GM12891 (cell line): ENCODE results near the gene MPO.

Experiments used
- DNase-seq: peaks from one replicate; pipeline ENCODE4 v3.0.0; 2011; ENCODE audit warnings: low spot score; ENCODE audit not compliant: insufficient read length
- FAIRE-seq: peaks from 2 replicates; lab custom pipeline; 2011; peaks lifted over from hg19 to GRCh38; lab: Jason Lieb, UNC
- PAX5 ChIP-seq: IDR thresholded peaks from 2 replicates; pipeline ENCODE4 v1.6.1; 2011; ENCODE audit warnings: low read length, moderate library complexity, mild to moderate bottlenecking; ENCODE audit not compliant: insufficient read depth, severe bottlenecking
- POLR2A ChIP-seq: IDR thresholded peaks from 2 replicates; pipeline ENCODE4 v1.6.1; 2011; ENCODE audit warnings: low read depth, low read length, control low read depth
- POLR2AphosphoS5 ChIP-seq: IDR thresholded peaks from 2 replicates; pipeline ENCODE4 v1.6.1; 2011; ENCODE audit warnings: low read depth, low read length, control low read depth
- POU2F2 ChIP-seq: IDR thresholded peaks from 2 replicates; pipeline ENCODE4 v1.6.1; 2011; ENCODE audit warnings: low read depth, mild to moderate bottlenecking, control low read depth, low read length, moderate library complexity
- SPI1 ChIP-seq: IDR thresholded peaks from 2 replicates; pipeline ENCODE4 v1.6.1; 2011; ENCODE audit warnings: low read depth, low read length, control low read depth
- TAF1 ChIP-seq: IDR thresholded peaks from 2 replicates; pipeline ENCODE4 v1.6.1; 2011; ENCODE audit warnings: low read depth, low read length, control low read depth

MPO gene

DNA sequence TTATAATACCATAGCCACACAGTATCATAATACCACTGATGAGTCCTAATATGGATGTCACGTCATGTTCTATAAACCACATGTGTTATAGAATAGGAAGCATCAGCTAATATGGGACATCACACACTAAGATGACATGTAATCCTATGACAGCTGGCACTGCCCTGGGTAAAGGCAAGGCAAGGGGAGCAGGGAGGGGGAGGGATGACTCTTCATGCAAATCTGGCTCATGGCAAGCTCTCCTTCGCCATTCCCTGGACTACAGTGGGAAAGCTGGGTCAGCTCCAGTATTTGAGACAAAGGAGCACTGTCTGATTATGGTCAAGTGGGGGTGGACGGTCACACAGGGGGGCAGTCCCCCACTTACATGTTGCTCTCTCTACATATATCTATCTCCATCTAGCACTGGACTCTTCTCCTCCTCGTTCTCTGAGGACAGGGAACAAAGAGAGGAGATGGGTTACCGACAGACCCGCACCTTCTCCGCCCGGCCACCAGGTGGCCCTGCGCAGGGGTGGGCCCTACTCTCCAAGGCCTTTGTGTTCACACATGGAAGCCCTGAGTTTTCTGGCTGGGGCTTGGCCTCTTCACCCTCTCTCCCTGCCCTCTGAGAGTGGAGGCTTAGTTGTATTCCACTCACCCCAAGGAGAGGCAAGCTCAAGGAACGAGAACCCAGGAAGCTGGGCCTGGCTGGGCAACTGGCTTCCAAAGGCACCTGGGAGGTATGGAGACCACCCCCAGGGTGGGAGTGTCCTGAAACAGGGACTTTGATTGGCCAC, 23.4 kb upstream of the MPO start:
- TF ChIP-seq SPI1: no peak
- TF ChIP-seq POU2F2: no peak
- no peak for TF ChIP-seq POLR2AphosphoS5
- no peak for TF ChIP-seq PAX5
- no peak for TF ChIP-seq TAF1
- no peak for TF ChIP-seq POLR2A
- DNase-seq (peak; percentile 95), FAIRE-seq (peak; percentile 86)

DNA sequence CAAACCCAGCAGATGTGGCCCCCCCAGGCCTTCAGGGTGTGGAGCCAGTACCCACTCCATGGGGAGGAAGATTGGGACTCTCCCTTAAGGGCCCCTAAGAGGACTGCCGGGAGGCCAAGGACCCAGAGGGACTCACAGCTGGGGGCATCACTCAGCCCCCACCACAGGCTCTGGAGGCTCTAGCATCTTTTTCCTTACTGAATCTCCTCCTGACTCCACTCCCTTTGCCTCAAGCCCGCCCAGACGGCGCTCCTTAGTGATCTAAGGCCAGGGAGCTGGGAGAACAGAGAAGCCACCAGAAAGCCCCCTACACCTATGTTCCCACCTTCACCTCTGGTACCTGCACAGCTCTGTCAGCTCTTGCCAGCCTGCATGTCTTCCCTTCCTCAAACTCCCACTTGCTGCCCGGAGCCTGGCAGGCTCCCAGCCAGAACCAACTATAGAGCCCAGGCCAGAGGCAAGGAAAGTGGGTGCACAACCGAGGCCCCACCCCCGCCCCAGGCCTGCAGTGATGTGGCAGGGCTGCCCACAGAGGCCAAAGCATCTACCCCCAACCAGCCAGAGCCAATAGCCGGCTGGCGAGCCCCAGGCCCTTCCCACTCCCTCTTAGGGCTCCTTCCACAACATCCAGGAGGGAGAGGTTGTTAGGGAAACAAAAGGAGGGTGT, 22.3 kb upstream of the MPO start:
- TF ChIP-seq PAX5 (no peak), TAF1 (no peak), POU2F2 (no peak), POLR2AphosphoS5 (no peak), SPI1 (no peak), POLR2A (no peak)
- FAIRE-seq (no peak), DNase-seq (no peak)

DNA sequence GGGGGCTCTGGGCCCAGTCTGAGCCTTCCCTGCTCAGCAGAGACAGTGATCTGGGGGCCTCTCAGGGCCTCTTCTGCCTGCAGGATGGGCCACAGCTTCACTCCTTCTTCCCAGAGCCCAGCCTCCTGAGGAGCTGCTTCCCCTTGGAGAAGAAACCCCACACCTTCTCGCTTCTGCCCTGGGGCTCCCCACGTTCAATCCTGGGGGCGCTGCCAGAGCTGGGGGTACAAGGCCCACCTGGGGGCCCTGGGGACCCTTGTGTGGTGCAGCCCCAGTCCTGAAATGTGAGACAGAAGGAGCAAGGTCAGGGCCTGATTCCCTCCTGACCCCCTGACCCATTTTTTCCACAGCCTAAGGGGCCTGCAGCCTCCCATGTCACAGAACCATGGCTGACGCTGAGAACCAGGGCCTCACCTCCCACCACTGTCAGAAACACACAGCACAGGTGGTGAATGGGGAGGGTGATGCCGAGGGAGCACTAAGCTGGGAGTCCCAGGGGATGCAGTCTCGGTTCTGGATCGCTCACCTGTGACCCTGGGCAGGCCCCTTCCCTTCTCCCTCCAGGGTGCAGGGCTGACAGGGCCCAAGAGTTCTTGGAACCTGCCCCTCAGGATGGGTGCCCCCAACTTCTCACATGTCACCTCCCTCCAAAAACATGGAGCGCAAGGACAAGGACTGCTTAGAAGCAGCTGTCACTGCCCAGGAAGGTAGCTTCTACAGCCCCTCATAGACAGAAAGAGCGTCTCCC, 21.6 kb upstream of the MPO start:
- no peak for FAIRE-seq
- no peak for DNase-seq
- TF ChIP-seq POLR2AphosphoS5 (no peak), PAX5 (no peak), TAF1 (no peak), POLR2A (no peak), POU2F2 (no peak), SPI1 (no peak)

DNA sequence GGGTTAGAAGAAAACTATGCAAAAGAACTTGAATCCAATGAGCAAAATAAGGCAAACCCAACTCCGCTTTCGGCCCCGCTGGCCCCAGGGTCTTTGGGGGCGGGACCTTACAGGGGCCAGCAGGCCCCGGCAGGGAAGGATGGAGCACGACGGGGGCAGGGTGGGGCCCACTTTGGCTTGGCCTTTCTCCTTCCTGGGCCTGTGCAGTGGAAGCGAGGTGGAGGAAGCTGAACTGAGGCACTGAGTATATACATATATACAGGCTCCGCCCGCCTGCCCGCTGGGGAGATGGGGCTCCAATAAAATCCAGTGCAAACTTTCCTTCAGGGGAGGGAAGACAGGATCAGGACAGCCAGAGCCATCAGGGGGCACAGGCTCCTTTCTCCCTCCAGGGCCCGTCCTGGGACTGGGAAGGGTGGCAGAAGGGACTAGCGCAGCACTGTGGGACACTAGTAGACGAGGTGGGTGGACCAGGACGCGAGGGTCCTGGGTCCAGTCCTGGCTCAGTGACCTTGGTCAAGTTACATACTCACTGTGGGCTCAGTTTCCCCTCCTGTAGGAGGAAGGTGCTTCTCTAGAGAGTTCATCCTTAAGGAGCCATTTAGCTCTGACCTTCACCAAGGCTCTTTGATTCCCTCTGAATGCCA, 20.9 kb upstream of the MPO start:
- no peak for TF ChIP-seq SPI1
- no peak for TF ChIP-seq POLR2A
- TF ChIP-seq POU2F2: no peak
- TF ChIP-seq PAX5: no peak
- TF ChIP-seq POLR2AphosphoS5: no peak
- TF ChIP-seq TAF1: no peak
- DNase-seq (no peak), FAIRE-seq (no peak)

DNA sequence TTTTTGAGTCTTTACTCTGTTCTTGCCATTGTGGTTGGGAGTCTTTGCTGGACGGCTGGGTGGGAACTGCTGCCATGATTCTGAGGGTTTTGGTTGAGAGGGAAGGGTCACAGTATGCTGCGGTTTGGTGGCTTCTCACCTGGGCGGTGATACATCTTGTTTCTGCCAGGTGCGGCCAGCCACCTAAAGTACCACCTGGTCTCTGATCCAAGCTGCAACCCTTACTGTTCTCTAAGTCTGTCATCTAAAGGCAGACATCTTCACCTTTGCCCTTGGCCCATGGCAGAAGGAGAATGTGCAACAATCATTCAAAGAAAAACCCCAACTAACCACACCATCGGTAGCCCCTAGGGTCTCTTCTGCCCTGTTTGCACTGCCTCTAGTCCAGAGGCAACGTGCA, 19.6 kb upstream of the MPO start:
- no peak for TF ChIP-seq SPI1
- no peak for FAIRE-seq
- DNase-seq: no peak

DNA sequence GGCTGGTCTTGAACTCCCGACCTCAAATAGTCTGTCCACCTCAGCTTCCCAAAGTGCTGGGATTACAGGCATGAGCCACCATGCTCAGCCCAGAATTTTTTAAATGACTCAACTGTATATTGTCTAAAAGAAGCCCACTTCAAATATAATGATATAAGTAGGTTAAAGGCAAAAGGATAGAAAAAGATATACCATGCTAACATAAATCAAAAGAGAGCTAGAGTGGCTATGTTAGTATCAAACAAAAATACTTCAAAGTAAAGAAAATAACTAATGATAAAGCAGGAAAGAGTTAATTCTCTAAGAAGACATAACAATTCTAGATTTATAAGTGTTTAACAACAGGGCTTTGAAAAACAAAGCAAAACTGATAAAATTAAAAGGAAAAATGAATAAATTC, 13.3 kb upstream of the MPO start:
- TF ChIP-seq TAF1 (no peak), POU2F2 (no peak), POLR2A (no peak), POLR2AphosphoS5 (no peak), SPI1 (no peak), PAX5 (no peak)
- FAIRE-seq (no peak), DNase-seq (no peak)

DNA sequence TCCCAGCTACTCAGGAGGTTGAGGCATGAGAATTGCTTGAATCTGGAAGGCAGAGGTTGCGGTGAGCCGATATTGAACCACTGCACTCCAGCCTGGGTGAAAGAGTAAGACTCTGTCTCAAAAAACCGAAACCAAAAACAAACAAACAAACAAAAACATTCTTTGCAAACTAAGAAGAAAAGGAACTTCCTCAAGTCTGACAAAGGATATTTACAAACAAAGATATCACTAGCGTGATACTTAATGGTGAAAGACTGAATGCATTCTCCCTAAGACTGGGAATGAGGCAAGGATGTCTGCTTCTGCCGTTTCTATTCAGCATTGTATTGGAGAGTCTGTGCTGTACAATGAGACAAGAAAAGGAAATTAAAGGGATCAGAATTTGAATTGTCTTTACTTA, 10.5 kb upstream of the MPO start:
- no peak for DNase-seq
- no peak for TF ChIP-seq TAF1
- no peak for TF ChIP-seq POLR2A
- no peak for TF ChIP-seq PAX5
- no peak for TF ChIP-seq SPI1
- TF ChIP-seq POLR2AphosphoS5: no peak
- no peak for TF ChIP-seq POU2F2
- no peak for FAIRE-seq

DNA sequence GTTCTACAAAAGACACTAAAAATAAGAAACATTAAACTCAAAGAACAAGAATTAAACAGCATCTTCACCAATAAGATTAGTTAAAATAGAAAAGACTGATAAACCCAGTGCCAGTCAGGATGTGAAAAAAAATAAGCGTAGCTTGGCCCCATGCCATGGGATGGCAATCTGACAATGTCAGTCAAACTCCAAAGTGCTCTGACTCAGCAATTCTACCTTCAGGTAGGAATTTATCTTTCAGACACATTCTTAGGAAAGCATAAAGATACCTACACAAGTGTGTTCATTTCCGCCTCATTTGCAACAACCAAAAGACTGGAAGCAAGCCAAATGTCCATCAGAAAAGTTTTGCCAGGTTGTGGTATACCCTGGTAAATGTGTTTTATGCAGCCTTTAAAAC, 9.1 kb upstream of the MPO start:
- FAIRE-seq (no peak), DNase-seq (no peak)
- no peak for TF ChIP-seq TAF1
- TF ChIP-seq POU2F2: no peak
- no peak for TF ChIP-seq POLR2AphosphoS5
- TF ChIP-seq POLR2A: no peak
- no peak for TF ChIP-seq PAX5
- TF ChIP-seq SPI1: no peak

DNA sequence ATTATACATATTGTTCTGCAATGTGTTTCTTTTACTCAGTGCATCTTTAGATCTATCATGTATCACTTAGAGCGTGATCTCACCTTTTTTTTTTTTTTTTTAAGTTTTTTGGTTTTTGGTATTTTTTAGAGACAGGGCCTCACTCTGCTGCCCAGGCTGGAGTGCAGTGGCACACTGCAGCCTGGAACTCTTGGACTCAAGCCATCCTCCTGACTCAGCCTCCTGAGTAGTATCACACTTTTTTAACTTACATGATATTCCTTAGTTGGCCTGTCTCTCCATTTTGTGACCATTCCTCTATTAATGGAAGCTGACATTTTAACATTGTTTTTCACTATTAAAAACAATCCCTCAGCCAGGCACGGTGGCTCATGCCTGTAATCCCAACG, 4.7 kb upstream of the MPO start:
- TF ChIP-seq TAF1 (no peak), POLR2AphosphoS5 (no peak), POU2F2 (no peak), SPI1 (no peak), PAX5 (no peak), POLR2A (no peak)
- FAIRE-seq: no peak
- no peak for DNase-seq

DNA sequence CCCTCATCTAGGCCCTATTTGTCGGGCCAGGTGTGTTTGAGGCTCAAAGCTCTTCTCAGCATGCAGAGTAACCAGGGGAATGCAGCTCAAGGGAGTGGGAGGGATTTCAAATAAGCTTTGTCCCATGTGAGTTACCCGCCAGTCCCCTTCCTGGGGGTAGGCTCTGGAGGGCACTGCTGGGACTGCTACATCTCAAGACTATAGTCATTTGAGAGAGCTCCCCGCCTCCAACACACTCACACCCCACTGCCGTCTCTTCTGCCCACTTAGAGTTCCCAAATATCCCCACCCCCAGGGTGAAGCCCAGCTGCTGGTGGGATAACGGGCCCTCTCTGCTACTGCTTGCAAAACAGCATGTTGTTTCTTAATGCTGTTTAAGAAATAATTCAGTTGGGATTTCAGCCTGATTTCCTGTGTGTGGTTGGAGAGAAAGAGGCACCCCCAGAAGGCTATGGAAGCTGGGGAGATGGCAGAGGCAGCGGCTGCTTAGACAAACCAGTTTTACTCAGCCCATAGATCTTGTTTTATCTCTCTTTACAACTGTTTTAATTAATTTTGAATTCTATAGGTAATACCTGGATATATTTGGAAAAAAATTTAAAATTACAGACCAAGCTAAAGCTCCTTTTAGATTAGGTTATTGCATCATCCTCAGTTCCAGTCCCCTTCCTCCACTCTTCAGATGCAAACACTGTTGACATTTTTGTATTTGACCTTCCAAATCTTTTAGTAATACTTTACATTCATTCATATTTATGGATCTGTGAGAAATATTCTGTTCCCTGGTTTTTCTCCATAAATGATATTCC, 4.1 kb upstream of the MPO start:
- no peak for FAIRE-seq
- TF ChIP-seq TAF1: no peak
- DNase-seq: no peak
